ENCODE data around the gene CYP2W1. TPM values are rescaled to one million over a fixed set of nuclear protein-coding genes. Genes with fewer than 3 reads are reported as not detected.

Gene CYP2W1
- total RNA-seq, 2 experiments from 2014 or later, result not detected

DNA sequence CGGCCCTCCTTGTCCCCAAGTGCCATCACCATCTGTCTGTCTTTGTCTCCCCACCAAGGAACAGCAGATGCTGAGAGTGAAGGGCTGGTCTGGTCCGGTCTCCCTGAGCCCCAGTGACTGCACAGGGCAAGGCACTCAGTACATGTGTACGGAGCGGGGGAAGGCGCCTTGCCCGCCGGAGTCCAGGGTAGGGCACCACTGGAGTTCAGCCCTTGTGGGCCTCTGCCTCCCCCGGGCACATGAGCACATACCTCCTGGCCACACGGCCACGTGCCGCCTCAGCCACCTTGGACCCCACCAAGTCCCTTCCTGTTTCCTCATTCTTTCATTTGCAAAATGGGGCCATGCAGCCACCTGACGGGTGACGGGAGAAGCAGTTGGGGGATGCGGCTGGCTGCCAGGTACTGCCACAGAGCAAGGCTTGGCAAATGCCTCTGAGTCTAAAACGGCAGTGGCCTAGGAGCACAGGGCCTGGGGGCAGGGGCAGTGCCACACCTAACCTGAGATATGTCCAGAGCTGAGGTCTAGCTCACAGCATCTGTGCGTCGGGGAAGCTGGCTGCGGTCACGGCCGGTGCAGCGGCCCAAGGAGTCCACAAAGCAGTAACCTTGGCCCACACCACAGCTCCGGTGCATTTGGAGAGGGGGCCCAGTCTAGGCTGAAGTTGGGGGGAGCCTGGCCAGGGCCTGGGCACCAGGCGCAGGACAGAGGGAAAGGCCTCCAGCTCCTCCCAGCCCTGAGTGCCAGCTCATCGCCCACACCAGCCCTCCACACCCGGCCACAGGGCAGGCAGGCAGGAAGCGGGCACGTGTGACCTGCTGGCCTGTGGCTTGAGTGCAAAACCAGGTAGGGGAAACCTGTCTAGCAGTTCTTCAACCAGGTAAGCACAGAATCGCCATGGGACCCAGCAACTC, 33.7 kb upstream of the CYP2W1 start:
- peaks cover 13% of the 10 kb centered on the region for H3K4me1 ChIP-seq (ENCODE audit: insufficient read depth, low read length)
- no peaks in the 10 kb centered on the region for H3K36me3 ChIP-seq (ENCODE audit: insufficient read depth, low read length)
- POLR2A ChIA-PET, result no interaction called here
- Mint-ChIP-seq H3K27me3 (no peaks in the 10 kb centered on the region), H3K4me1 (ENCODE audit: low read depth) (no peaks in the 10 kb centered on the region), H3K36me3 (ENCODE audit: low read depth) (no peaks in the 10 kb centered on the region), H3K4me3 (no peak overlapping the region), H3K9me3 (no peaks in the 10 kb centered on the region), H3K27ac (no peak overlapping the region)
- CTCF ChIA-PET, result no interaction called here
- peaks cover 8 to 13% of the 10 kb centered on the region in 2 experiments for H3K27me3 ChIP-seq (ENCODE audit: control insufficient read depth in 1 of 2, insufficient read depth in 2 of 2, low read length in 2 of 2)
- ATAC-seq (ENCODE audit: poor library complexity), result no peak
- H3K27ac ChIP-seq (ENCODE audit: low read depth in 1 of 2, low read length in 2 of 2), result no peak overlapping the region
- no peaks in the 10 kb centered on the region for H3K9me3 ChIP-seq (ENCODE audit: control insufficient read depth in 1 of 2, insufficient read depth in 1 of 2, low read length in 2 of 2)
- no peak overlapping the region for H3K4me3 ChIP-seq (ENCODE audit: low read length)
- no peak for DNase-seq
- intact Hi-C loops (cut with DNase I, micrococcal nuclease), result no loop called here
- TF ChIP-seq, protein P1, sequence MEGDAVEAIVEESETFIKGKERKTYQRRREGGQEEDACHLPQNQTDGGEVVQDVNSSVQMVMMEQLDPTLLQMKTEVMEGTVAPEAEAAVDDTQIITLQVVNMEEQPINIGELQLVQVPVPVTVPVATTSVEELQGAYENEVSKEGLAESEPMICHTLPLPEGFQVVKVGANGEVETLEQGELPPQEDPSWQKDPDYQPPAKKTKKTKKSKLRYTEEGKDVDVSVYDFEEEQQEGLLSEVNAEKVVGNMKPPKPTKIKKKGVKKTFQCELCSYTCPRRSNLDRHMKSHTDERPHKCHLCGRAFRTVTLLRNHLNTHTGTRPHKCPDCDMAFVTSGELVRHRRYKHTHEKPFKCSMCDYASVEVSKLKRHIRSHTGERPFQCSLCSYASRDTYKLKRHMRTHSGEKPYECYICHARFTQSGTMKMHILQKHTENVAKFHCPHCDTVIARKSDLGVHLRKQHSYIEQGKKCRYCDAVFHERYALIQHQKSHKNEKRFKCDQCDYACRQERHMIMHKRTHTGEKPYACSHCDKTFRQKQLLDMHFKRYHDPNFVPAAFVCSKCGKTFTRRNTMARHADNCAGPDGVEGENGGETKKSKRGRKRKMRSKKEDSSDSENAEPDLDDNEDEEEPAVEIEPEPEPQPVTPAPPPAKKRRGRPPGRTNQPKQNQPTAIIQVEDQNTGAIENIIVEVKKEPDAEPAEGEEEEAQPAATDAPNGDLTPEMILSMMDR (IDR thresholded peaks at IDR 0.05), result no peak

DNA sequence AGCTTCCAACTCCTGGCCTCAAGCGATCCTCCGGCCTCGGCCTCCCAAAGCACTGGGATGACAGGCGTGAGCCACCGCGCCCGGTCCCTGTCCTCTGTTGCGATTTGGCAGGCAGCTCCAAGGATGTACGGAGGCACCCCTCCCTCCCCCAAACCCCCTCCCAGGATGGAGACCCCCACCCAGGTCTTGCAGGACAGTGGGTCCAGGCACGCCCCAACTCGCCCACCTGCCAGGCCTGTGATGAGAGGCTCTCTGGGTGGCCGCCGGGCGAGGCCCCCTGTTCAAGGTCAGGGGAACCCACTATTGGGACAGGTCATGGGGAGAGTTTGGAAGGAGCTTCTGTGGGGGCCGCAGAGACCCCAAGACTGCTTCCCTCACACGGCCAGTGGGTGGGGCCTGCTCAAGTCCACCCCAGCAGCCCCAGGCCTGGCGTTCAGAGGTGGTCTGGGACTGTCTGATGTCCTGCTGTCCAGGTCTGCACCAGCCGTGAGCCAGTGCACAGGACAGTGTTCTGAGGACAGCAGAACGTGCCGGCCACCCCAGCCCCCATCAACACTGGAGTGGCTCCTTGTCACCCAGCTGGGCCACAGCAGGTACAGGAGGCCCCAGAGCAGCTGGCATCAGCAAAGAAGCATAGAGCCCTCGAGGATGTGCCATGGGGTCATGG, 31.0 kb upstream of the CYP2W1 start:
- H3K9me3 ChIP-seq (ENCODE audit: control insufficient read depth in 1 of 2, insufficient read depth in 1 of 2, low read length in 2 of 2), result no peaks in the 10 kb centered on the region
- ChIA-PET POLR2A (interaction anchor here (0.9 to 2.6 kb wide), 2 partner anchors 29 to 44 kb away, joined by 3 to 10 read pairs; no protein-coding TSS in a partner anchor), CTCF (no interaction called here)
- Mint-ChIP-seq H3K9me3 (no peaks in the 10 kb centered on the region), H3K27ac (no peak overlapping the region), H3K36me3 (ENCODE audit: low read depth) (no peaks in the 10 kb centered on the region), H3K4me1 (ENCODE audit: low read depth) (no peaks in the 10 kb centered on the region), H3K4me3 (peak overlapping the region; percentile 20), H3K27me3 (peaks cover 4% of the 10 kb centered on the region)
- intact Hi-C loops (cut with DNase I, micrococcal nuclease), result loop anchor here in 1 of 2 experiments (10.0 kb wide), 1 partner anchor 627 kb away; no protein-coding TSS in a partner anchor
- H3K4me3 ChIP-seq (ENCODE audit: low read length), result no peak overlapping the region
- no peaks in the 10 kb centered on the region for H3K36me3 ChIP-seq (ENCODE audit: insufficient read depth, low read length)
- TF ChIP-seq, protein P1 (IDR thresholded peaks at IDR 0.05), result no peak
- peaks cover 8 to 17% of the 10 kb centered on the region in 2 experiments for H3K27me3 ChIP-seq (ENCODE audit: control insufficient read depth in 1 of 2, insufficient read depth in 2 of 2, low read length in 2 of 2)
- H3K4me1 ChIP-seq (ENCODE audit: insufficient read depth, low read length), result peaks cover 17% of the 10 kb centered on the region
- no peak overlapping the region for H3K27ac ChIP-seq (ENCODE audit: low read depth in 1 of 2, low read length in 2 of 2)
- ATAC-seq (ENCODE audit: poor library complexity), result no peak
- DNase-seq, result no peak

DNA sequence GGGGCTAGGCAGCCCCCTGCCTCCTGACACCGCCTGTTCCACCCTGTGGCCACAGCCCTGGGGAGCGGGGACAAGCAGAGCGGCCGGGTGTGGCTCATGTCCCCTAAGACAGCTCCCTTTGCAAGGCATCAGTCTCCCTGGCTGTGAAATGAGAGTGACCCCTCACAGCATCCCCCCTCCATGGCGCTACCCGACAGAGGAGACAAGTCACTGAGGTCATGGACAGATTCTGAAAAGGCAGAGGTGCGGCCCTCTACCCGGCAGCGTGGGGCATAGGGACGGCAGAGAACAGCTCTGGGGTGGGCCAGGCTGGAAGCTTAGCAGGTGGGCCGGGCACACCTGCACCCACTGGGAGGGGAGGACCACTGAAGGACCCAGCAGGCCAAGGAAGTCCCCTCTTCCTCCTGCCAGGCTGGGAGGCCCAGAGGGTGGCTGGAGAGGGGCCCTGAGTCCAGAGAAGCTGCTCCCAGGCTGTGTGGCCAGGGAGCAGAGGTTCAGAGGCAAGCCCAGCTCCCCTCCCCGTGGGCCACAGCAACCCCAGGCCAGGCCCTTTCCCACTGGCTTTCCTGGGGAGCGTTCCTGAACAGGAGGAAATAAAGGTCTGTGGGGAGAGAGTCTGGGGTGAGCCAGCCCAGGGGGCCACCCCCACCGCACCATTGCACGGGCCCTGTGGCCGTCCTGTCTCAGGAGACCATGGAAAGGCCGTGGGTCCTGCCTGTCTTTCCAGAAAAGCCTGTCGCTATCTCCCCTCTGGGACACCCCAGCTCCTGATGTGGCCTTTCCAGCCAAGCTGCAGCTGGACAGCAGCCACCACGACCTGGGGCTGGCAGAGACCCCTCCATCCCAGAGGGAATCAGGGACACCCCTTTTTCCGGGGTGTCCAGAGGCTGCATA, 30.2 kb upstream of the CYP2W1 start:
- DNase-seq, result no peak
- ChIA-PET POLR2A (interaction anchor here (0.9 to 2.6 kb wide), 2 partner anchors 30 to 45 kb away, joined by 3 to 10 read pairs; no protein-coding TSS in a partner anchor), CTCF (no interaction called here)
- Mint-ChIP-seq H3K27ac (no peak overlapping the region), H3K4me3 (peak overlapping the region; percentile 20), H3K4me1 (ENCODE audit: low read depth) (no peaks in the 10 kb centered on the region), H3K27me3 (peaks cover 4% of the 10 kb centered on the region), H3K9me3 (no peaks in the 10 kb centered on the region), H3K36me3 (ENCODE audit: low read depth) (no peaks in the 10 kb centered on the region)
- Histone ChIP-seq H3K4me3 (ENCODE audit: low read length) (peak overlapping the region; percentile 40), H3K4me1 (ENCODE audit: insufficient read depth, low read length) (peaks cover 21% of the 10 kb centered on the region), H3K36me3 (ENCODE audit: insufficient read depth, low read length) (no peaks in the 10 kb centered on the region), H3K27ac (ENCODE audit: low read depth in 1 of 2, low read length in 2 of 2) (no peak overlapping the region), H3K9me3 (ENCODE audit: control insufficient read depth in 1 of 2, insufficient read depth in 1 of 2, low read length in 2 of 2) (no peaks in the 10 kb centered on the region), H3K27me3 (ENCODE audit: control insufficient read depth in 1 of 2, insufficient read depth in 2 of 2, low read length in 2 of 2) (peaks cover 8 to 17% of the 10 kb centered on the region in 2 experiments)
- intact Hi-C loops (cut with DNase I, micrococcal nuclease), result loop anchor here in 1 of 2 experiments (10.0 kb wide), 1 partner anchor 628 kb away; no protein-coding TSS in a partner anchor
- ATAC-seq (ENCODE audit: poor library complexity), result no peak
- TF ChIP-seq, protein P1 (IDR thresholded peaks at IDR 0.05), result no peak

All from CD4-positive, alpha-beta T cell (primary cell).